ENCODE measurements around the gene MAP4K4.

Gene MAP4K4

DNA sequence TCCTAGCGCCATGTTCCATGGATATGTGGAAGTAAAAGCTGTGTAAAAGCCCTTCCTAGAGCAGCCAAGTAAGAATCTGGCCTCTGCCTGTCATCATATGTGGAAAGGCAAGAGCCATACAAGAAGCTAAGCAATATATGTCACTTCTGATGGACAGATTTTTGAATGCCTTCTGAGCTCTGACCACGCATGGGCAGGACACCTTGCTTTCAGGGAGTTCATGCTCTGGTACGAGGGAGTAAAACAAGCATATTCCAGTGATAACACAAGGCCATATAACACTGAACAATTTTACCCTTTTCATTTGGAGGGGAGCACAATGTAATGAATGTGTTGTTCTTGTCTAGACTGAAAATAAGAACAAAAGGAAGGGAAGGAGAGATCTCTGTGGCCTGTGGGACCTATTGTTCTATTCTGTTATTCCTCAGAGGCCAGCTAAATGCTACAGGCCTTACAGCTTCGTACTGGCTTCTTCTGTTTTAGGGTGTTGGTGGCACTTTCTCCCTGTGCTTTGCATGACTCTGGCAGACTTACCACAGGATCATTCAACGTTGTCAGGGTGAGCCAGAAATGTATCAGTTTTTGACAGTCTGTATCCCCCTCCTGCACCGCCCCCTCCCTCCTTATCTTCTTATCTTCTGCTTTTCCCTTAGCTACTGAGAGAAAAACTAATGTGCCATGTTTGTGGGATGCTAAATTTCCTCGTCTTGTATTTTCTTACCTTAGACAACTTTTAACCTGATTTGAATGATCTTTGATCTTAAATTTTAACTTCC is 99.5 kb downstream of the MAP4K4 start:
- peak in 3 of 42 donors; percentile 31 to 49 (median 48) for DNase-seq
- intact Hi-C loops (cut with DNase I) = no loop called here

DNA sequence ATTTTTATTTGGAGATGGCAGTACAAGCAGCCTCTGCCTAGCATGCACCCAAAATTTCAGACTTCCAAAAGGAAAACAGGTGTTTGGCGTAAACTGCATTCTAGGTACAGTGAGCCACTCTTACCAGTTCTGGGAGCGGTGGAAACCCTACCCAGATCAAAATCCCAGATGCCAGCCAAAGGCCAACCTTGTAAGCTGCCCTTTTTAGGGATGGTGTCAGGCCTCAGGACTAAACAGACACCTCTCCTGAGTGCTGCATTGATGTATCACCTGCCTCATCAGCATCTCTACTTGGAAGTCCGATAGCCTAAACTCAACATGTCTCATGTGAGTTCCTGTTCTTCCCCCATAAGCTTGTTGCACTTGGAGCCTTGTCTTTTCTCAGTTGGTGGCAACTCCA is 104.0 kb downstream of the MAP4K4 start:
- no peak for DNase-seq
- intact Hi-C loops (cut with DNase I) = no loop called here

DNA sequence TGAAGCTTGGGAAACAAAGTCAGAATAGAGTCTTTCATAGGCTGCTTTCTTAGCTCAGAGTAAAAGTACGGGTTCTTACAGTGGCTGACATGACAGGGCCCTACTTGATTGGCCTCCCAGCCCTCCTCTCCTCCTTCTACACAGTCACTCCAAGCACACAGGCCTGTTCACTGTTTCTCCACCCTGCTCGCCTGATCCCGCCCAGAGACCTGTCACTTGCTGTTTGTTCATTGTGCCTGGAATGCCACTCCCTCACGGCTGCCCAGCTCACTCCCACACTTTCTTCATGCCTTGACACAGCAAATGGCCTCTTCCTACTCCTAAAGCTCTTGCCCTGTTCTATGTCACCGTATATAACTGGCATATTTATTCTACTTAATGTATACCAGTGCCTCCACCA is 104.8 kb downstream of the MAP4K4 start:
- peak in 2 of 42 donors; percentile 41 to 48 for DNase-seq
- intact Hi-C loops (cut with DNase I) = no loop called here

DNA sequence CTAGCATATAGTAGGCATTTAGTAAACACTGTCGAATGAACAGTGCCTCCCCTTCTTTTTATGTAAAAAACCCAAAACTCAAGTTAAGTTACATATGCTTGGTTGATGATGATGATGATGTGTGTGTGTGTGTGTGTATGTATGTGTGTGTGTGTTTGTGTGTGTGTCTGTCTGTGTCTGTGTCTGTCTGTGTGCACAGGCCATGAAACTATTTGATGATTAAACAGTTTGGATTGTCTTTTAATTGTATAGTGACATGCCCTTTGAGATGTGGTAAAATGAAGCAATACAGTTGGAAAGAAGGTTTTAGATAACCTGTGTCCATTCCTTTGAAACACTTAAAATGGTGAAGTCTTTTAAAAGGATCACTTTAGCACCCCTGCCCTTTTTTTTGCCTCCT is 105.6 kb downstream of the MAP4K4 start:
- DNase-seq = no peak
- intact Hi-C loops (cut with DNase I) = no loop called here

DNA sequence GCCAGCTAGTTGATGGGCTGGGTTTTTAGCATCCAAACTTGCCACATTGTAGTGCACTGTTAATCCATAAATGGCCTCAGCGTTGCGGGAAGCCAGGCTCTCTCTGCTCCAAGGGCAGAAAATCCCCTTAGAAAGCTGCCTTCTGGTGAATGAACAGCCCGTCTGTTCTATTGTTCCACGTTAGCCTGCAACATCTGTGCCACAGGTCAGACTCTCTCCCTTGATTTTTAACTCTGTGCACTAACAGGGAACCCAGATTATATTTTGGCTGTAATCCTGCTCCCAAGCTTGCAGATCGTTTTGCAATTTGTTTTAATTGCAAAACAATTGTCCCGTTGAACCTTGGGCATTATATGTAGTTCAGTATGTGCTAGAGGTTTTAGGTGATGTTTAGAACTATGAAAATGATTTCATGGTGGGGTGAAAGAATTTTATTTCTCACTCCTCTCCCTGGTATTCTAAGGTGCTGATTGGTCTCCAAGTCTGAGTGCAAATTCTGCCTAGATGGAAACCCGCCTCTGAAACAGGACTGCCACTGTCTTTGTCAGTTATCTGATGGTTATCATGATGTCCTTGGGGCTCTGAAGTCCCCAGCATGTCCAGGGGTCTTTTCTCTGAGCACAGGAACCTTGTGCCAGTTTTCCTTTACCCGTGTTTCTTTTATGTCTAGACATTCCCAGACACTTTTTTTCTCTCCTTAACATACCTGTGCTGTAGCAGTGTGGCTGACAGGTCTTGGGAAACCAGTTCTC is 106.6 kb downstream of the MAP4K4 start:
- intact Hi-C loops (cut with DNase I) = no loop called here
- DNase-seq = peak in 11 of 42 donors; percentile 26 to 74 (median 50)

DNA sequence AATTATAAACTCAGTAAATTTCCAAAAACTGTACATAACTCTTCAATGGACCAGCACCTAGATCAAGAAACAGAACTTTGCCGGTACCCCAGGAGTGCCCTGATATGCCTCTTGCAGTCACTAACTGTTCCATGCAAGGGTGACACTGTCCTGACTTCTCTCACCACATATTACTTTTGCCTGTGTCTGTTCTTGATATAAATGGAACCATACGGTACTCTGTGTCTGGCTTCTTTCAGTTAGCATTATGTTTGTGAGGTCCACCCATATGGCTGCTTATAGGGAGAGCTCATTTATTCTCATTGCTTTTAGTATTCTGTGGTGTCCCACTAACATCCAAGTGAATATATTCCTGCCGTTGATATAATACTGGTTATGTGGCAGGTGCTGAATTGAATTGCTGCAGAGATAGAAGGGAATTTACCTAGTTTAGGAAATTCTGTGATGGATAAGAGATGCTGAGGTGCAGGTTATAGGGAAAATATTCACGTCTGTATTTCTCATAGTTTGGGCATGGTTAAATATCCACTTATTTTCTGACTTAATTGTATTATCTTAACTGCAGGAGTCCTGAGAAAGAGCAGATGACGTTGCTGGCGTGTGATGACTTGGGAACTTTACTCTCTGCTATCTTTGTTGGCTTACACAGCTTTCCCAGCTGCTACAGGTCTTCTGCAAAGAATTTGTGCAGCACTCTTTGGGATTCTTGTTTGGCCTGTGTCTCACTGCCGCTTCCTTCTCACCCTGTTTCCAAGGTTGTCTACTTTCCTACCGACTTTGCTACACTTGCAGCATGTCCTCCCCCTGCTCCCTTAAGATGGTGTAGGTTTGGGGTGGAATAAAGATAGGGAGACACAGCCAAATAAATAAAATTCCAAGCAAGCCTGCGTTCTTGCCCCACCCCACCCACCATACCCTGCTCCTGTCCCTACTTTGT is 107.9 kb downstream of the MAP4K4 start:
- intact Hi-C loops (cut with DNase I) = no loop called here
- DNase-seq = no peak

DNA sequence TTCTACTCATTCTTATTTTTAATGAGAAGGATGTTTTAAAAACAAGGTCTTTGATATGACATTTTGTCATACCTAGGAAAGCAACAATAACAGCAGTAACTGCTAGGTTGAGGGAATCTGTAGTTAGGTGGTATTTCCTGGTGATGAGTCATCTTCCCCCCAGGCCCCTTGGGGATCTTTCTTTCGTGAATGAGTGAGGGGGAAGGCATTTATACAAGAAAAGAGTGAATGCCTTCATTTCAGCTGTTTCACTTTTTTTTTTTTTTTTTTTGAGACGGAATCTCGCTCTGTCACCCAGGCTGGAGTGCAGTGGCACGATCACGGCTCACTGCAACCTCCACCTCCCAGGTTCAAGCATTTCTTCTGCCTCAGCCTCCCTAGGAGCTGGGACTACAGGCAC is 108.6 kb downstream of the MAP4K4 start:
- intact Hi-C loops (cut with DNase I) = no loop called here
- DNase-seq = no peak

DNA sequence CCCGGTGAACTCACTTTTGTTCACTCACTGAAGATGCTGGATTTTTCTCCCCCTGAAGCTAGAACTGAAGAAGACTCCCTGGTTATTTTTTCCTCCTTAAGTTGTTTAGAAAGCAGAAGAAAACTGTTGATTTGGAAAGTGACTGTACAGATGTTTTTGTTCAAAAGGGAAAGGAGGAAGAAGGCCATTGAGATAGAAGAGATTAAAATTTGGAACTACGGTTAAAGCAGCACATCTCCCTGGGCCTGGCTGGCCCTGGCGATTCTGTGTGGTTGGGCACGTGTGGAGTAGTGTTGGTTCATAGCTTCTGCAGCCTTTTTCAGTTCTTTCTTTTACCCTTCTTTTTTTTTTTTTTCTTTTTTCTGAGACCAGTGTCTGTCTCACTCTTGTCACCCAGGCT is 109.2 kb downstream of the MAP4K4 start:
- intact Hi-C loops (cut with DNase I) = no loop called here
- DNase-seq = peak in 1 of 42 donors; percentile 47

DNA sequence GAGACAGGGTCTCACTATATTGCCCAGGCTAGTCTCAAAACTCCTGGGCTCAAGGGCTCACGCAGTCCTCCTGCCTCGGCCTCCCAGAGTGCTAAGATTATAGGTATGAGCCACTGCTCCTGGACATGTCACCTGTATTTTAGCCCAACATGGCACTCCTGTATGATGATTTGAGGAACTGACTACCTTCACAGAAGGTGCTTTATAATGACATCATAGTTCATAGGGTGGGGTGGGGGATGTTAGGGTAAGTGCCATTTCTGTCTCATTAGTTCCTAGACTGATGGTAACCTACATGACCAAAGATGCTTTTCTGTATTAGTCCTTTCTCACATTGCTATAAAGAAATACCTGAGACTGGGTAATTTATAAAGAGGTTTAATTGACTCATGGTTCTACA is 109.7 kb downstream of the MAP4K4 start:
- intact Hi-C loops (cut with DNase I) = no loop called here

DNA sequence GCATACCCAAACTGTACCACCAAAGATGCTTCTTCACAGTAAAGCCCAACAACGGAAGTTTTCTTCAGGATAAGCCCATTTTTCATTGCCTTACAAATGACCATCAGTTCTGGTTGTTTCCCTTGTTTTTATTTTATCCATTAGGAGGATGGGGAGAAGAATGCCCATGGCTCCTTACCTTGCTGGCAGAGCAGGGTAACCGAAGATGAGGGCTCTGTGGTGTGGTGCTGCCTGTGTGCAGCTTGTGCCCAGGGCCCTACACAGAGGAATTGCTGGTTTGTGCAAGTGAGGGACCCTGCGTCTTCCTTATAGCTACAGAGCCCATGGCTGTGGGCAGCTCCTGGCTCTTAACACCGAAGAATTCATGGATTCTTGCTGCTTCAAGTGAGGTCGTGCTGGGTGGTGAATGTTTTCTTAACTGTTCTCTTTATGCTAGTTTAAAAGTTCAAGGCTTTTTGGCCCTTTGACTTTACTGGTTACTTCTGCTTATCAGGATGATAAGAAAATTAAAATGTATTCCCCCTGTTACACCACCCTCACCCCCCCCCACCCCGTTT is 110.6 kb downstream of the MAP4K4 start:
- intact Hi-C loops (cut with DNase I) = no loop called here

More for the DNA sequence above, 109.7 kb downstream of the MAP4K4 start:
- no peak for DNase-seq

DNA sequence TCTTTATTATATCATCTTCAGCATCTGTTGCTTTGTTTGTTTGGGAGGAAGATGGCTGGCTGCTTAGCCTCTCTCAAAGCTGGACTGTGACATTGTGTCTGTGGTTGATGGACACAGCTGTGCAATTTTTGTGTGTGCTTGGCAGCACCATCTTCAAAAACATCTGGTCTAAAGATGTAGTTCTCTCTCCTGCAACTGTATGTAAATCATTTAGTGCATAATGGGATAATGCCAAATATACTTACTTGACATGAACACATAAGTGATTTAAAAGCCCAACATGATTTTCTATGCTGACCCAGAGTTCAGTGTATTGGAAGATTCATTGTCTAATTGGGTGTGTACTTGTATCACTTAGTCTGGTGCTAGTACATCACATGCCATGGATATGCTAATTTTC is 112.2 kb downstream of the MAP4K4 start:
- intact Hi-C loops (cut with DNase I) = no loop called here
- DNase-seq = peak in 2 of 42 donors; percentile 10 to 58

More for the DNA sequence above, 110.6 kb downstream of the MAP4K4 start:
- DNase-seq = no peak

DNA sequence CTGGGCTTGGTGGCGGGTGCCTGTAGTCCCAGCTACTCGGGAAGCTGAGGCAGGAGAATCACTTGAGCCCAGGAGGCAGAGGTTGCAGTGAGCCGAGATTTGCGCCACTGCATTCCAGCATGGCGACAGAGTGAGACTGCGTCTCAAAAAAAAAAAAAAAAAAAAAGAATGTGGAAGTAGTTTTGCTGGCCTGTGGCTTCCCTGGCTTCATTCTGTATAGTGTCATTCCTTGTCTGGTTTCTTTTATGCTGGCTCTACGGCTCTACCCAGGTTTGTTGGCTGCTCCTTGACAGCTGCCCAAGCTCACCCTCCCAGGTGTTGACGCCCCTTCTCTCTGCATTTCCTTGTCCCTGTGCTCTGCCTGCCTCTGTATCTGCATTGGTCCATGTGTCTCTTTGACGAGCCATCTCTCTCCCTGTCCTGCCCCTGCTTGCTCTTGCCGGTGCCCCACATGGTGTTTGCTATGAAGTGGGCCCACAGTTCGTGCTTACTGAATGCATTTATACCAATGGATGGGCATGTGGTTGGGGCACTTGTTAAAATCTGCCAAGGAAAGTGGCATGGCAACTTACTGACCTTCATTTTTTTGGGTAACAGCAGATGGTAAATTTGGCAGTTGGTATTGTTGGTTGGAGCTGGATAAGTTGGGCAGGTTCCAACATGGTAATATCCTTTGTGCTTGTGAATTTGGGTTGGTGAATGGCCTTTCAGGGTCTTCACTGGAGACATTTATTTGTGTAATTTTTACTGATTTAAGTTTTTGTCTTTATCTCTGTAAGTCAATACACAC is 113.9 kb downstream of the MAP4K4 start:
- peak in 1 of 42 donors; percentile 49 for DNase-seq
- intact Hi-C loops (cut with DNase I) = no loop called here

DNA sequence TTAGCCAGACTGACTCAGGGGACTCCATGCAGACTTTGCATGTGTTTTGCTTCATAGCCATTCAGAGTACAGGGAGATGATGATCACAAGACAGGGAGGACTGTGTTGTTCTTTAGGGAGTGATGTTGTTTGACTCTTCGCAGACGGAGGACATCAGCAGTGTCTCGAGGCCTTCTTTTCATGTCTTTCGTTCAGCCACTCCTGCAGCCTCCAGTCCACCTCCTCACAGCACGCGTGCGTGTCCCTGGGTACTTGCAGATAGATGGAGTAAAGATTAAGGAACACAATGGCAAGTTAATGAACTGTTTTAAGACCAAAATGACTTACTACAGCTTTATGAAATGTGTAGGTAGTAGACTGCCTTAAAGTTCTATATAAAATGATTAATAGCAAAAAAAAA is 114.7 kb downstream of the MAP4K4 start:
- intact Hi-C loops (cut with DNase I) = no loop called here
- peak in 1 of 42 donors; percentile 50 for DNase-seq

DNA sequence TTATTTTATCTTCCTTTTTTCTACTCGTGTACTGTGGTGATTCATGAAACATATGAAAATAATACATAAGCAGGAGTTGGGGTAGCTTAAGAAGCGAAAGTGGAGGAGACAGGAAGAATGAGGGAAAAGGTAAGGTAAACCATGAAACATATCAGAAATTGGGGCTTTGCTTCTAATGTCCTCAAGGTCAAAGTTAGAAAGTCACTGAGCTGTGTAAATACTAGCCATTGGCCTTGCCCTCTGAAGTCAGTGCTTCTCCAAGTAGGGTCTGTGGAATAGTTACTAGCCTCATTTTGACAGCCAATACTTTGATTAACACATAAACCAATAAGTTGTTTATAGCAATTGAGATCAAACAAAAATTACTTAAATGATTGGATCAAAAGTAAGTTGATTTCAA is 117.2 kb downstream of the MAP4K4 start:
- intact Hi-C loops (cut with DNase I) = no loop called here
- no peak for DNase-seq

DNA sequence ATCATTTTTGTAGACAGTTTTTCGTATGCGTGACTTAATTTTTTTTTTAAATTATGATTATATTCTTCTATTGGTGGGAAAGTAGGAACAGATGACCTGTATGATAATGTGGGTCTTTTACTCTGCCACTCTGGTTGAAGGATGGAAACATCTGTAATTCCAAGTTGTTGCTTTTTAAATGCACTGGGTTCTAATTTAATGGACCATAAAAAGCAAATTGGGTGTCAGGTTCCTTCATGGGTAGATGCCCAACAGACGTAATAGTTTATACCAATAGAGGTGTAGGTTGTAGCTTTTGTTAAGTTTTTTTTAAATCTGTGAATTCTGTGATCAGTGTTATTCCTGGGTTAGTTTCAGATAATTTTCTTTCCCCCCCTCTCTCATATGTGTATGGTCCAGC is 117.6 kb downstream of the MAP4K4 start:
- intact Hi-C loops (cut with DNase I) = no loop called here
- DNase-seq = no peak

DNA sequence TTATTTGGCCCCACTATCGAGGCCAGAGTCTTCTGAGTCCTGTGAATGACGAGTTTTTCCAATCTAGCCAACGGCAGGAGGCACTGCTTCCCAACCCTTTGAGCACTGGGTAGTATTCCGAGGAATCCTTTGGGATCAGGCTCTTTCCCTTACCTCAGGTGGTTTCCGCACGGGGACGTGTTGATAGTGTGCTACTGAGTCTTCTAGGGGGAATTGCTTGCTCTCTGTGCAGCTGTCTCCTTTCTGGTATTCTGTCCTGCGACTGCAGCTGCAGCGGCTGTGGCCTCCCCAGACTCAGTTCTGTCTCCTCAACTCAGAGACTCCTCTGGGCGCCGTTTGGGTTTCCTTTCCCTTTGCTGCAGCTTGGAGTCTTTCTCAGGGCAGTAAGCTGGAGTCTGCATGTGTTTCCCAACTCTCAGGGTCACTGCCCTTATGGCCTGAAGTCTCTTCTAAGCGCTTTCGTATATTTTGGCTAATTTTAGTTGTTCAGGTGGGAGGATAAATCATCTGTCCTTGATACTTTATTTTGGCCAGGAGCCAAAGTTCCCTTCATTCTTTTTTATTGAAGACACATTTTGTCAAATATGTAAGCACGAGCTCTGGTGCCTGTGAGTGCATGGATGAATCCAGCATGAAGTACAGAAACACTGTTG is 118.4 kb downstream of the MAP4K4 start:
- DNase-seq = peak in 9 of 42 donors; percentile 25 to 61 (median 45)
- intact Hi-C loops (cut with DNase I) = no loop called here

DNA sequence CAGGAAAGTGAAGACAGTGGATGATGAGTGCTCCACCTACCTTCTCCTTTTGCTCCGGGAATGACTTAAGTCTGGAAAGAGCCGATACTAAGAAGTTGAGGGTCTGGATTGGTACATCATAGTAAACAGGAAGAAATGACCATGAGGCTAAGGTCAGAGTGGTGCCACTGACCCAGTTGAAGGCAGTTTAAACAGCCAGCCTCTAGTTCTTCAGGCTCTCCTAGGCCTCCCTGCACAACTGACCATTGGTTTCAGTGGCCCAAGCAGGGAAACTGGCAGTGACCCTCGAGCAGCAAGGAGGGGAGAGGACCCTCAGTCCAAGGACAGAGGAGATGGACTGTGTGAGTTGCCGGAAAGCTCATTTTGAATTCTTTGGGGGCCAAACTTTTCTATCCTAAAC is 119.1 kb downstream of the MAP4K4 start:
- intact Hi-C loops (cut with DNase I) = no loop called here
- DNase-seq = no peak

DNA sequence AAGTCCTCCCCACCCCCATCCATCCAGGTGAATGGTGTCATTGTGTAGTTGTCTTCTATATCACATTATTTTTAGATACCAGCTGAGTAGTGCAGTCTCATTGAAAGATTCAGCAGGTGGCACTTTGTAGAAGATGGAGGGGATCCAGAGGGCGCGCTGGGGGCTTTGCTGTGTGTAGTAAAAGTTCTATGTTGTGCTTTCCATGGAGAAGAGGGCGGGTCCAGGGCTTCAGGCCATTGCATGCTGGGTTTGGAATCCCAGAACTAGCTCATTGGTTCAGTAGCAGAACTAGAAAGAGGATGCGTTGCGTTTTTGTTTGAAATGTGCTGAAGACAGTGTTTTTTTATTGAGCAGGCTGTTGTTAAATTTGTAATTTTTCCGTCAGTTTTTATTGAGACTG is 120.0 kb downstream of the MAP4K4 start:
- intact Hi-C loops (cut with DNase I) = no loop called here
- peak in 5 of 42 donors; percentile 38 to 61 (median 47) for DNase-seq

Data from head of caudate nucleus (tissue), 42 donors.